H1 (cell line): ENCODE data around the gene VWA2. TPM values are rescaled to one million over a fixed set of nuclear protein-coding genes. Genes with fewer than 3 reads are reported as not detected.

ENCODE experiments used
- CTCF ChIA-PET: fragments of 300-600 bp; sonication (Branson Sonifier 250); formaldehyde crosslinking; loops from one replicate; lab custom pipeline; 2021; ENCODE audit not compliant: partially characterized antibody; lab: Charles Lee
- POLR2A ChIA-PET: fragments of 300-600 bp; sonication (Branson Sonifier 250); formaldehyde crosslinking; loops from one replicate; lab custom pipeline; 2021; ENCODE audit warnings: inconsistent platforms; ENCODE audit not compliant: partially characterized antibody; lab: Charles Lee
- DNase-seq, 2 experiments: peaks; one replicate each; pipeline versions ENCODE4 v3.0.0 to v3.0.0-alpha.2; 2010 to 2022; ENCODE audit warnings: low spot score in 2 of 2, low read depth in 1 of 2, mixed read lengths in 1 of 2
- FAIRE-seq: peaks from 2 replicates; lab custom pipeline; 2011; peaks lifted over from hg19 to GRCh38; lab: Jason Lieb, UNC
- H2AFZ ChIP-seq: 2 replicates; pipeline ENCODE4 v1.8.1; 2012; ENCODE audit warnings: low read length, inconsistent platforms
- H2AK5ac ChIP-seq: 2 replicates; pipeline ENCODE4 v1.6.1; 2013; ENCODE audit warnings: low read depth, low read length
- H2BK120ac ChIP-seq: replicated peaks from 2 replicates; pipeline ENCODE3; 2013; ENCODE audit warnings: low read depth, low read length, inconsistent platforms
- H2BK12ac ChIP-seq: 2 replicates; pipeline ENCODE4 v1.6.1; 2013; ENCODE audit warnings: low read depth, low read length
- H2BK15ac ChIP-seq: 2 replicates; pipeline ENCODE4 v1.6.1; 2013; ENCODE audit warnings: low read length
- H2BK20ac ChIP-seq: 2 replicates; pipeline ENCODE4 v1.6.1; 2013; ENCODE audit warnings: low read length
- H2BK5ac ChIP-seq: 2 replicates; pipeline ENCODE4 v1.6.1; 2013; ENCODE audit warnings: low read depth, low read length
- H3K14ac ChIP-seq: 2 replicates; pipeline ENCODE4 v1.6.1; 2013; ENCODE audit warnings: inconsistent platforms; ENCODE audit not compliant: insufficient read length
- H3K18ac ChIP-seq: 2 replicates; pipeline ENCODE4 v1.6.1; 2013; ENCODE audit warnings: low read length; ENCODE audit errors: extremely low read depth
- H3K23ac ChIP-seq: 2 replicates; pipeline ENCODE4 v1.6.1; 2013; ENCODE audit warnings: inconsistent platforms; ENCODE audit not compliant: insufficient read length
- H3K23me2 ChIP-seq: 2 replicates; pipeline ENCODE4 v1.6.1; 2013; ENCODE audit warnings: low read depth, low read length
- H3K27ac ChIP-seq: 2 replicates; pipeline ENCODE4 v1.6.1; 2011; ENCODE audit warnings: low read depth, low read length, inconsistent platforms
- H3K27me3 ChIP-seq, 4 experiments: replicated peaks in 1 of 4; 1 replicate in 1 of 4; 2 replicates in 3 of 4; pipeline versions ENCODE4 v1.6.1 to v1.8.1; 2011 to 2013; ENCODE audit warnings: low read length in 3 of 4, mild to moderate bottlenecking in 3 of 4, inconsistent platforms in 2 of 4, mixed read lengths in 2 of 4, moderate library complexity in 1 of 4; ENCODE audit not compliant: control insufficient read depth in 3 of 4, insufficient read depth in 3 of 4; ENCODE audit errors: extremely low read depth in 1 of 4
- H3K36me3 ChIP-seq, 4 experiments: 2 replicates each; pipeline versions ENCODE4 v1.6.1 to v1.8.1; 2011 to 2013; ENCODE audit warnings: mild to moderate bottlenecking in 4 of 4, low read length in 3 of 4, moderate library complexity in 2 of 4, control low read depth in 1 of 4, inconsistent platforms in 1 of 4; ENCODE audit not compliant: insufficient read depth in 4 of 4, control insufficient read depth in 2 of 4
- H3K4ac ChIP-seq: replicated peaks from 2 replicates; pipeline ENCODE3; 2013; ENCODE audit warnings: low read length, low read depth, mixed read lengths, inconsistent platforms; ENCODE audit not compliant: insufficient read length
- H3K4me1 ChIP-seq, 4 experiments: replicated peaks in 1 of 4; 1 replicate in 1 of 4; 2 replicates in 3 of 4; pipeline versions ENCODE4 v1.6.1 to v1.8.1; 2011 to 2013; ENCODE audit warnings: low read length in 3 of 4, inconsistent platforms in 2 of 4, mixed read lengths in 1 of 4; ENCODE audit not compliant: insufficient read depth in 4 of 4, control insufficient read depth in 3 of 4
- H3K4me2 ChIP-seq, 2 experiments: 2 replicates each; pipeline versions ENCODE4 v1.6.1 to v1.8.1; 2011 to 2013; ENCODE audit warnings: low read depth in 2 of 2, low read length in 2 of 2, control low read depth in 1 of 2, inconsistent platforms in 1 of 2, mild to moderate bottlenecking in 1 of 2; ENCODE audit not compliant: insufficient read depth in 1 of 2
- H3K4me3 ChIP-seq, 4 experiments: fragments of 200-600, 300-600 bp in 1 of 4; sonication (generic), shearing (Covaris generic), sonication (Bioruptor Twin) in 1 of 4; 2 replicates each; pipeline versions ENCODE4 v1.5.1 to v1.8.1; 2011 to 2016; ENCODE audit warnings: low read length in 4 of 4, low read depth in 3 of 4, control low read depth in 2 of 4, inconsistent platforms in 2 of 4, mild to moderate bottlenecking in 2 of 4, mixed read lengths in 1 of 4, moderate library complexity in 1 of 4; ENCODE audit not compliant: insufficient read depth in 2 of 4; ENCODE audit errors: extremely low read depth in 1 of 4
- H3K56ac ChIP-seq: replicated peaks from 2 replicates; pipeline ENCODE3; 2013; ENCODE audit warnings: low read depth, mild to moderate bottlenecking, mixed read lengths, low read length, inconsistent platforms; ENCODE audit not compliant: insufficient read length
- H3K79me1 ChIP-seq: 2 replicates; pipeline ENCODE4 v1.6.1; 2013; ENCODE audit warnings: low read depth, low read length, control low read depth
- H3K79me2 ChIP-seq, 2 experiments: 2 replicates each; pipeline versions ENCODE4 v1.6.1 to v1.8.1; 2012 to 2013; ENCODE audit warnings: low read length in 2 of 2, mild to moderate bottlenecking in 2 of 2, inconsistent platforms in 1 of 2; ENCODE audit not compliant: insufficient read depth in 2 of 2, control insufficient read depth in 1 of 2
- H3K9ac ChIP-seq, 4 experiments: replicated peaks in 1 of 4; 1 replicate in 1 of 4; 2 replicates in 3 of 4; pipeline versions ENCODE4 v1.6.1 to v1.8.1; 2011 to 2013; ENCODE audit warnings: low read depth in 3 of 4, low read length in 3 of 4, control low read depth in 2 of 4, mild to moderate bottlenecking in 2 of 4, moderate library complexity in 2 of 4, inconsistent platforms in 1 of 4; ENCODE audit errors: extremely low read depth in 1 of 4
- H3K9me3 ChIP-seq, 2 experiments: 2 replicates each; pipeline versions ENCODE4 v1.6.1 to v1.8.1; 2012 to 2013; ENCODE audit warnings: mild to moderate bottlenecking in 2 of 2, moderate library complexity in 2 of 2, control low read depth in 1 of 2, inconsistent platforms in 1 of 2, low read depth in 1 of 2, low read length in 1 of 2, mixed read lengths in 1 of 2; ENCODE audit not compliant: insufficient read depth in 2 of 2
- H4K20me1 ChIP-seq, 2 experiments: replicated peaks in 1 of 2; 2 replicates each; pipeline versions ENCODE3 to v1.8.1; 2011 to 2013; ENCODE audit warnings: inconsistent platforms in 2 of 2, low read length in 2 of 2, mild to moderate bottlenecking in 1 of 2; ENCODE audit not compliant: insufficient read depth in 2 of 2, control insufficient read depth in 1 of 2
- H4K5ac ChIP-seq: 2 replicates; pipeline ENCODE4 v1.6.1; 2013; ENCODE audit warnings: low read length, low read depth, mixed read lengths, inconsistent platforms; ENCODE audit not compliant: insufficient read length
- H4K8ac ChIP-seq: 2 replicates; pipeline ENCODE4 v1.8.0; 2013; ENCODE audit warnings: mild to moderate bottlenecking, moderate library complexity, low read length, inconsistent platforms; ENCODE audit not compliant: insufficient read depth; ENCODE audit errors: extremely low read depth
- H4K91ac ChIP-seq: replicated peaks from 2 replicates; pipeline ENCODE3; 2013; ENCODE audit warnings: low read length, mixed read lengths, inconsistent platforms; ENCODE audit not compliant: insufficient read length
- CEBPB ChIP-seq: IDR thresholded peaks from 2 replicates; pipeline ENCODE4 v1.6.1; 2012; ENCODE audit warnings: low read depth, low read length
- PHF8 ChIP-seq: fragments of 200-600 bp; sonication (generic); conservative IDR thresholded peaks from 2 replicates; pipeline ENCODE4 v1.7.1; 2012; ENCODE audit warnings: low read depth, mild to moderate bottlenecking, inconsistent platforms, low read length, moderate library complexity
- WGBS, 2 experiments: shearing (Covaris generic) in 1 of 2; methylation state at CpG; one replicate each; pipeline versions ENCODE4 v1.1.6 to v1.1.7; 2013 to 2015; ENCODE audit warnings: low lambda C conversion rate in 2 of 2, mixed read lengths in 2 of 2, inconsistent platforms in 1 of 2, low coverage in 1 of 2, missing lambda C conversion rate in 1 of 2; ENCODE audit not compliant: insufficient replicate concordance in 2 of 2, insufficient coverage in 1 of 2, insufficient read length in 1 of 2; ENCODE audit errors: extremely low coverage in 1 of 2, missing lambda C conversion rate in 1 of 2; 5-methylcytosine and 5-hydroxymethylcytosine counted together
- polyA plus RNA-seq, 7 experiments: library from polyadenylated mRNA; depleted of rRNA in 3 of 7; stranded (reverse) in 5 of 7; unstranded in 2 of 7; fragments of >200 nt in 5 of 7; fragments of 200-250 nt in 2 of 7; gene quantifications; 1 replicate in 5 of 7; 2 replicates in 1 of 7; 4 replicates in 1 of 7; pipeline versions ENCODE4 v1.2.1 to v1.2.3, GENCODE V29; 2011 to 2013; ENCODE audit warnings: missing spikeins in 2 of 7, mixed read lengths in 2 of 7
- total RNA-seq: library from RNA; stranded (reverse); fragmentation: NEBNext Ultra II Directional; extraction: Animal tissue kit (Norgen Biotek cat#: 25700); gene quantifications from 2 replicates; pipeline ENCODE4 v1.2.1, GENCODE V29; 2021

The VWA2 gene
- total and polyA plus RNA-seq, 2 of the 8 experiments (the other 6 are each of a cell fraction or from before 2014, with no cell fraction given) = 2.8 to 2.9 TPM

DNA sequence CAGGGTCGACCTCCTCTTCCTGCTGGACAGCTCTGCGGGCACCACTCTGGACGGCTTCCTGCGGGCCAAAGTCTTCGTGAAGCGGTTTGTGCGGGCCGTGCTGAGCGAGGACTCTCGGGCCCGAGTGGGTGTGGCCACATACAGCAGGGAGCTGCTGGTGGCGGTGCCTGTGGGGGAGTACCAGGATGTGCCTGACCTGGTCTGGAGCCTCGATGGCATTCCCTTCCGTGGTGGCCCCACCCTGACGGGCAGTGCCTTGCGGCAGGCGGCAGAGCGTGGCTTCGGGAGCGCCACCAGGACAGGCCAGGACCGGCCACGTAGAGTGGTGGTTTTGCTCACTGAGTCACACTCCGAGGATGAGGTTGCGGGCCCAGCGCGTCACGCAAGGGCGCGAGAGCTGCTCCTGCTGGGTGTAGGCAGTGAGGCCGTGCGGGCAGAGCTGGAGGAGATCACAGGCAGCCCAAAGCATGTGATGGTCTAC, 46.9 kb downstream of the VWA2 start:
- H3K27me3 ChIP-seq = no peaks in the 10 kb centered on the region
- CTCF ChIA-PET = interaction anchor here (0.6 to 5.0 kb wide), 9 partner anchors 8 to 409 kb away, joined by 3 to 24 read pairs (median 4); no protein-coding TSS in a partner anchor

More for the DNA sequence above, 46.9 kb downstream of the VWA2 start:
- H3K27ac ChIP-seq = no peak overlapping the region
- no peak overlapping the region for H3K9ac ChIP-seq
- no peaks in the 10 kb centered on the region for H3K79me2 ChIP-seq
- no peak overlapping the region for H3K56ac ChIP-seq
- TF ChIP-seq CEBPB (no peak), PHF8 (no peak)
- H3K23ac ChIP-seq = no peak overlapping the region
- no peaks in the 10 kb centered on the region for H3K9me3 ChIP-seq
- no peaks in the 10 kb centered on the region for H3K79me1 ChIP-seq
- H2BK15ac ChIP-seq = no peak overlapping the region
- H3K23me2 ChIP-seq = no peaks in the 10 kb centered on the region
- no peak overlapping the region for H4K5ac ChIP-seq
- no peaks in the 10 kb centered on the region for H3K36me3 ChIP-seq
- H3K14ac ChIP-seq = no peak overlapping the region
- H2BK5ac ChIP-seq = no peak overlapping the region
- H3K4ac ChIP-seq = no peak overlapping the region
- H3K18ac ChIP-seq = no peak overlapping the region
- POLR2A ChIA-PET = no interaction called here
- no peak overlapping the region for H2AFZ ChIP-seq
- 94% methylated on average over 29 of the region's 31 CpGs; no CpG with 5 or more reads in 1 of the 2 experiments for WGBS, 2 experiments
- FAIRE-seq (no peak), DNase-seq (no peak)
- H2AK5ac ChIP-seq = no peak overlapping the region
- H3K4me2 ChIP-seq = no peak overlapping the region; a peak in 1 of 4 replicates
- H2BK120ac ChIP-seq = no peak overlapping the region
- no peak overlapping the region for H4K8ac ChIP-seq
- no peak overlapping the region for H2BK12ac ChIP-seq
- H4K91ac ChIP-seq = no peak overlapping the region
- no peaks in the 10 kb centered on the region for H4K20me1 ChIP-seq
- no peak overlapping the region for H3K4me3 ChIP-seq
- no peaks in the 10 kb centered on the region; a peak in 2 of 7 replicates for H3K4me1 ChIP-seq
- no peak overlapping the region for H2BK20ac ChIP-seq
